GM18517 (cell line): ENCODE results near the gene DNMT3L.

ENCODE experiments used
- ATAC-seq: cut with Tn5 transposase; IDR thresholded peaks from one replicate; pipeline ENCODE4 v1.9.1; 2021; ENCODE audit warnings: mild to moderate bottlenecking, moderate library complexity; ENCODE audit not compliant: unreplicated experiment

Gene DNMT3L

DNA sequence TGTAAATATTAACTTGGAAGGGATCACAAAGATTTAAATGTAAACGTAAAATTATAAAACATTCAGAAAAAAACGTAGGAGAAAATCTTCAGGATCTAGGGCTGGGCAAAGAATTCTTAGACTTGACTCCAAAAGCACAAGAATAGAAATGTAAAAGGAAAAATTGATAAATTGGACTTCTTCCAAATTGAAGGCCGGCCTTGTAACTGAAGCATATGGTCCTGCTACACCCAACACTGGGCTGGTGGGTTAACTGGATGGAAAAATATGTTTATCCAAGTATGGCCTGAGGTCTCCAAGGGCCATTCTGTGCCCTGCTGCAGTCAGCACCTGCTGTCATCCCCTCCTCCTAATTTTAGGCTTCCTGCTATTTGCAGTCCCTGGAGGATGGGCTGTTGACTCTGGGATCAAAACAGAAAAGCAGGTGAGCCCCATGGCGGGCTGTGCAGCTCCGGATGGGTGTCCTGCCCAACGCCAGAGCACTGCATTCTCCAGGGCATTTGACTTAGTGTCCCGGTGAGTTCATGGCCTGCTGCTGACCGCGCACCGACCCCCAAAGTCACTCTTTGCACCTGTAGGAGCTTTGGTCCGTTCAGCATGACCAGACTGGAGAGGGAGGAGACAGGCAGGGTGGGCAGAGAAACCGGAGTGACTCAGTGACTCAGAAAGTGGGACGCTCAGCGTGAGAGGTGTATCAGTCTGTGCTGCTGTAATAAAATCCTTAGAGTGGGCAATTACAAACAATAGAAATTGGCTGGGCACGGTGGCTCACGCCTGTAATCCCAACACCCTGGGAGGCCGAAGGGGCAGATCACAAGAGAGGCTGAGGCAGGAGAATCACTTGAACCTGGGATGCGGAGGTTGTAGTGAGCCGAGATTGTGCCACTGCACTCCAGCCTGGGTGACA is 17.9 kb upstream of the DNMT3L start:
- ATAC-seq = no peak

DNA sequence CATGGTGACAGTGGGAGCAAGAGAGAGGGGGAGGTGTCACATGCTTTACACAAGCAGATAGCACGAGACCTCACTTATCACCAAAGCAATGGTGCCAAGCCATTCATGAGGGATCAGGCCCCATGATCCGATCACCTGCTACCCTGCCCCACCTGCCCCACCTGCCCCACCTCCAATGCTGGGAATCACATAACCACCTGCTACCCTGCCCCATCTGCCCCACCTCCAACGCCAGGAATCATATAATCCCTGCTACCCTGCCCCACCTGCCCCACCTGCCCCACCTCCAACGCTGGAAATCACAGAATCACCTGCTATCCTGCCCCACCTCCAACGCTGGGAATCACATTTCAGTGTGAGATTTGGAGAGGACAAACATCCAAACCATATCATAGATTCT is 13.3 kb upstream of the DNMT3L start:
- ATAC-seq = no peak

GRCh38 chr21:44273046-44273445 is 11.3 kb upstream of the DNMT3L start:
- no peak for ATAC-seq

- ATAC-seq = no peak
These were observed 10.7 kb upstream of the DNMT3L start for GRCh38 chr21:44272284-44272858.

DNA sequence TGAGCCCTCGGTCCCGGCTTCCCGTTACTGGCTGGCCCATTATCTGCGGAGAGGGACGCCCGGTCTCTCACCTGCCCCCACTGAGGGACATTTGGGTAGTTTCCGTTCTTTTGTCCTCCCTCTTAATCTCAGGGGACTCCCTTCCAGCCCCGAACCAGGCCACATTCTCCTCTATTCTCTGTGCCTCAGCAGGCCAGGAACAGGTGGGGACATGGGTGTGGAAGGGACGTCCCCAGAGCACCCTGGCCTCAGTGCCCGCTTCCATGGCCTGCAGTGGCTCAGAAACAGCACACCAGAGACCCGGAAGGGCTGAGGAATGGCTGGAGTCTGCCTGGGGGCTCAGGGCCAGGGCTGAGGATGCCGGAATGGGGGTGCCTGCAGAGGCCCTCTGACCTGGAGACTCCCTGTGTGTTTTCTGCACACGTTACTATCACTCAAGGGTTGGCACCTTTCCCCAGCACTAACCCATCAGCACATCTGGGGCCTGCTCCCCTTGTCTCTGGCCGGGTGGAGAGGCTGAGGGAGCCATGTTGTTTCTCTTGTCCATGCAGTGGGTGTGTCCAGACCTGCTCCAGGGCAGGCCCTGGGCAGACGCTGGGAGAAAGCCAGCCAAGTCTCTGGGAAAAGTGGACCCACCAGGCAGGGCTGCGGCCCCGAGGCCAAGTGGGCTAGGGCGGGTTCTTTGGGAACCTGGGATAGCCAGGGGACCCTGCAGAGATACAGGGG is 10.0 kb upstream of the DNMT3L start:
- no peak for ATAC-seq

DNA sequence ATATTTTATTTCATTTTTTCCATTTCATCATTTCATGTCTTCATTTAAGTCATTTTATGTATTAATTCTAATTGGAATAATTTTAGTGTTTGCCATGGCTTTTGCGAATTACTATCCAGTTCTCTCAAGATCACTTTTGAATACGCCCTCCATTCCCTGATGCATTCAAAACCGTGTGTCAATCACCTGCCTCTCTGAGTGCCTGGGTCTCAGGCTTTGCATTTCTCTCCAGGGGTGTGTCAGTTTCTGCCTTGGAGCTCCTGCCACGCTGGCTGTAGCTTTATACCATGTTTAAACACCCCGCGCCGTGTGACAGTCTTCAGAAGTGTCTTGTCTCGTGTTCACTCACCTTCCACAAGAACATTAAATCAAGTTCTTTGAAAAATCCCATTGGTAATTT is 7.4 kb upstream of the DNMT3L start:
- ATAC-seq = no peak

GRCh38 chr21:44267655-44268142 is 6.0 kb upstream of the DNMT3L start:
- ATAC-seq = no peak

DNA sequence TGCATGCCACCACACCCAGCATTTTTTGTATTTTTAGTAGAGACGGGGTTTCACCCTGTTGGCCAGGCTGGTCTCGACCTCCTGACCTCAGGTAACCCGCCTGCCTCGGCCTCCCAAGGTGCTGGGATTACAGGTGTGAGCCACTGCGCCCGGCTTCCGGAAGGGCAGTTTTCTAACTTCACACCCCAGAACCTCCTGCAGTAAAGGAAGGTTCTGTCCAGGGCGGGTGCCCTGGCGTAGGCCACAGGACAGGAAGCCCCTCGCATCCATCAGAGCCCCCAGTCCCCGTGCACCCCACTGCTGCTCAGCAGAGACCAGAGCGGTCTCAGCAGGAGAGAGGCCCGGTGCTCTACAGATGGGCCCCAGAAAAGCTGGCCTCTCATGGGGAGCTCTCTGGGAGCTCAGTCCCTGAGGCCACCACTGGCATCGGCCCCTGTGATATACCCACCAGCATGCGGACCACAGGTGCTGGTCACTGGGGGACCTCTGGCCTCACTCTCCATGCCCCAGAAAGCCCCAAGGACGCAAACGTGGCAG is 4.1 kb upstream of the DNMT3L start:
- no peak for ATAC-seq

DNA sequence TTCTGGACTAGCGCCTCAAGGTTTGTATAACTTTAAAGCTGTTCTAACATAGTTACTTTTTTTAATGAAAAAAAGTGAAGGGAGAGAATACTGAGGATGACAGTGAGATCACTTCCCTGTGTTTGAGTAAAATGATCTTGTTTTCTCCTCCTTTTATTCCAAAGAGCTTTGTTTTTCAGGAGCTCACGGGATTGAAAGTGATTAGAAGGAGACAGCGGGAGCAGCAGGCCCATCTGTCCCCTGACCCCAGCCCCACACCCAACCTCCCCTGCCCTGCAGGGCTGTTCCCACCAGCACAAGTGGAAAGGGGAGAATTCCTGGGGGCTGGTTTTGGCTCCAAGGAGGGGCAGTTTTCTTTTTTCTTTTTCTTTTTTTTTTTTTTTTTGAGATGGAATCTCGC is 2.1 kb upstream of the DNMT3L start:
- no peak for ATAC-seq

GRCh38 chr21:44263221-44263760 is 1.6 kb upstream of the DNMT3L start:
- ATAC-seq = no peak

- ATAC-seq = no peak
These were observed 800 bp upstream of the DNMT3L start for GRCh38 chr21:44262338-44263056.

DNA sequence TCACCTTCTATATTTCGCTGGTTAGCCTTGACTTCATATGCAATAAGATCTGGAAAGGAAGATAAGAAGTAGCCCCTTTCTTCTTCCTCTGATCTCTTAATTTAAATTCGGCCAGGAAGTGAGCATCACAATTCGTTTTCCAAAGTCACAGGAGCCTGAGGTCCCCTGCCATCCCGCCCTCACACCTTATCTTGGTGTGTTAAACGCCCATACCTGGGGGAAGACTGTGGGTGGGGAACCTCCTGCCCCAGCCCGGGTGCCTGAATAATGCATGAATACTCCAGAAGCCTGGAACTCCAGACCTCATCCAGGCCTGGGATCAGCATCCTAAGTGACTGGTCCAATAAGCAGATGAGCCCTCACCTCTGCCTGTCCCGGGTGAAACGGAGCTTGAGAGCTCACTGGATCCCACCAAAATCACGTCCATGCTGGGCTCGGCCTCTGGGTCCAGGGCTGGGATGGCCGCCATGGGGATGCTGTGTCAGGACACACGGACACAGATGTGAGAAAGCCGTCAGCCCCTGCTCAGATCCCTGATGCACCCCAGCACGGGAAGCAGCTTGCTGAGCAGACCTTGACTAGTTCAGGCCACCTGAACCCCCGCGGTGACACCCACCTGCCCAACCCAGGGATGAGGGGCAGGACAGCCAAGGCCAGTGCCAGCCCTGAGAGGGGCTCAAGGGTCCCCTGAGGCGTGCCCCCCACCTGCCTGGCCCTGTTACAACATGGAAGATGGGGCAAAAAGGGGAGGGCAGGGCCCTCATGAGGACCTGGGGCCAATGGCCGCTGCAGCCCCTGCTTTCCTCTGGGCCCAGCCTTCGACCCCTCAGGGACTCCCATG is 686 bp downstream of the DNMT3L start:
- ATAC-seq = no peak

GRCh38 chr21:44260066-44260465 is 1.6 kb downstream of the DNMT3L start:
- ATAC-seq = no peak

DNA sequence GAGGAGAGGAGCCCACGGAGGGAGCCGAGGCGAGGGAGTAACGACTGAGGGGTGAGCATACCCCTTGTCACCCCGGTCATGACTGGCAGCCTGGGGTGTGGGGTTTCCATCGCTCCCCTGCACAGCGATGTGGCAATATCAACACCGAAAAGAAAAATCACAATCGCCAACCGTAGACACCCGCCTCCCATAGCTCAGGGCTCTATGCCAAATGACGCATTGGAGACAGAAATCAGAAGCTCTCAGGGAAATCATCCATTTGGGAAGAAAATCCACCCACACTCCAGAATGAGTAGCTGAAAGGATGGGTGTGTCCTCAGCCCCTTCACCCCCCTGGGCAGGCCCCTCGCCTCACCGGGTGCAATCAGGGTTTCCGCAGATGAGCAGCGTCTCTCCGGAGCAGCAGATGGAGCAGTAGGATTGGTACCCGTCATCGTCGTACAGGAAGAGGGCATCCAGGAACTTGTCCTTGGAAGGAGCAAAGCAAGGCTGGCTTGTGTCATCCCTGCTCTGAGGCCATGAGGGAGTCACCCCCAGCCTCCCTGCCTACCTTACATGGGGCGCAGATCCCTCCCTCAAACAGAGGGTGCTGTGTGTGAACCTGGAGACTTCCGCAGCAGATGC is 2.5 kb downstream of the DNMT3L start:
- ATAC-seq = no peak

DNA sequence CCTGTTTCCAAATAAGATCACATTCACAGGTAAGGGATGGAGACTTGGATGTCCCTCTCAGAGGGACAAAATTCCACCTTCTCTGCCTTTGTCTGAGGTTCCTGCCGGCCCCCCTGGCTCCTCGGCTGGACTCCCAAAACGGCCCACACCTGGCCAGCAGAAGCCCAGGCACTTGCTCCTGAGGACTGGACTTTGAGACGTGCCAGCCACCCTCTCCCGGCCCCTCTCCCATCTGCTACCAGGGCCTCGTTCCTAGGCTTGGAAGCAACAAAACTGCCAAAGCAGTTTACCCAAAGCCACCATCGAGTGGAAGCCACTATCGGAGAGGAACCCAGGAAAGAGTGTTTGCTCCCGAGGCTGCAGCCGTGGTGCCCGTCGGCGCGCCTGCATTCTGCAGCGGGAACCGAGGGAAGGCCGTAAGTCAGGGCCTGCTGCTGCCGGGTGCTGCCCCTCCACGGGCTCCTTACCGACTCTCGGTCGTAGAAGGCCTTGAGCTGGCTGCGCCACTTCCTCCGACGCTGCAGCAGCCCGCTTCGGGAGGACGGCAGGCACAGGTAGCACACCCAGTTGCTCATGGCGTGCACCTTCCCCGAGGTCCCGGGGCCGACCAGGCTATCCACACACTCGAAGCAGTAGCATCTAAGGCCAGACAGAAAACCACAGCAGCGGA is 3.5 kb downstream of the DNMT3L start:
- no peak for ATAC-seq

DNA sequence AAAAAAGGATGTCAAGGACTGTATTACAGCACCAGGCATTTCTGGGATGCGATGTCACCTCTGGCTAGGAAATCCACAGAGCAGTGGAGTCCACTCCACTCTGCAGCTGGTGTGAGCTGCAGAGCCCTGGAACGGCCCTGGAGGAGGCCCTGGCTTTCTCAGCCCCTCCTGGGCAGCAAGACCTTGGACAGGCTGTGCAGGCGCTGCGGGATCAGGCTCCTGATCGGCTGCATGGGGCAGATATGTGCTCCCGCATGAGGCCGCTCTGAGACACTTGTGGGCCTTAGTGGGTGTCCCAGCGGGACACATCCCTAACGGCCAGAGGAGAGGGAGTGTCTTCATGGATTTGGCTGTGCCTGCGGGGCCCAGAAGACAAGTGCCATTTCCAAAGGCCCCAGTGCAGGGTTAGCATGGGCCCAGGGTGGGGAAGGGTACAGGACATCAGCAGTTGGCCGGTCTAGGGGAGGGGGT is 6.2 kb downstream of the DNMT3L start:
- ATAC-seq = no peak

DNA sequence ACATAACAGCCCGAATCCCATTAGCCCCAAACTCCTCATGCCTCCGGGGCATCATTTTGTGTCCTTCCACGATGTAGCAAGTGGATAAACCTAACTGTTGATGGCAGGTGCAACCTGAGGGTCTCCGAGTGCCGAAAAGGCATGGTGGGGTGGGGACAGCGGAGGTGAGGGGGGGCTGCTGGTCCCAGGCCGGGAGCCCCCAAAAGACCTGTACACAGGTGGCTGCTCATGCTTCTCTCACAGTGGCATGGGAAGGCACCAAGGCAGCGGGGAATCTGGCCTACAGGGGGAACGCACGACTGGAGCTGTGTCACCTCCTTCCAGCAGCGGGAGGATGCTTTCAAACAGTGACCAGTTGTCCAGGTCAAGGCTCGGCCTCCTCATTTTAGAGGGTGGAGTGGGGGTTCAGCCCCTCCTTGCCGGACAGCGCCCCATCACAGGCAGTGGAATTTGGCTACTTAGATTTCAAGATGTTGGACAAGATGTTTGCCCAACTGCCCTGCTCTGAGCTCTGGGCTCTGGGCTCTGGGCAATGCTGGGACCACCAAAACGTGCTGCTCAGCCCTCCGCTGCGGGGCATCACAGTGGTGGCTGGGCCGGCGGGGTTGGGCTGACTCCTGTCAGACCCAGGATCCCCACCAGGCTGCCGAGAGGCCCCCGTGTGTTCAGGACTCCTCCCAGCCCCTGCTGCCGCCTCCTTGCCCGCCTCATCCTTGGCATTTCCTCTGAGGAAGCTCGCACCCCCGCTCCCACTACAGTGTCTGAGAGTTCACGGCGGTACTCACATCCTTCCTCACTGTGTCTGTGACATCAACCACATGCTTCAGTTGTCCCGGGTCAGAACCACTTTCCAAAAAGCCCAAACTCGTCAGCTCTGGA is 7.6 kb downstream of the DNMT3L start:
- no peak for ATAC-seq
